ENCODE measurements around the gene RGS10.
A peak's percentile ranks its signal among the peaks of the same experiment; 100 is the strongest.

Gene RGS10

GRCh38 chr10:119521443-119522204, 20.9 kb downstream of the RGS10 start:
- no peak for TF ChIP-seq CTCF (IDR thresholded peaks at IDR 0.05; ENCODE audit: borderline replicate concordance, insufficient read depth, low read depth, low read length)

GRCh38 chr10:119520283-119520682, 22.2 kb downstream of the RGS10 start:
- no peak overlapping the region for H3K4me3 ChIP-seq (ENCODE audit: low read depth, low read length)
- TF ChIP-seq CTCF (IDR thresholded peaks at IDR 0.05; ENCODE audit: borderline replicate concordance, insufficient read depth, low read depth, low read length): no peak

More at GRCh38 chr10:119521443-119522204, 20.9 kb downstream of the RGS10 start:
- no peak overlapping the region for H3K4me3 ChIP-seq (ENCODE audit: low read depth, low read length)

GRCh38 chr10:119518936-119519335, 23.6 kb downstream of the RGS10 start:
- TF ChIP-seq CTCF (IDR thresholded peaks at IDR 0.05; ENCODE audit: borderline replicate concordance, insufficient read depth, low read depth, low read length): no peak
- no peak overlapping the region for H3K4me3 ChIP-seq (ENCODE audit: low read depth, low read length)

- TF ChIP-seq CTCF (IDR thresholded peaks at IDR 0.05; ENCODE audit: borderline replicate concordance, insufficient read depth, low read depth, low read length): no peak
- peak overlapping the region; percentile 23 for H3K4me3 ChIP-seq (ENCODE audit: low read depth, low read length)
These were observed 24.3 kb downstream of the RGS10 start for GRCh38 chr10:119518176-119518575.

- H3K4me3 ChIP-seq (ENCODE audit: low read depth, low read length): peak overlapping the region; percentile 27
- TF ChIP-seq CTCF (IDR thresholded peaks at IDR 0.05; ENCODE audit: borderline replicate concordance, insufficient read depth, low read depth, low read length): no peak
These were observed 25.0 kb downstream of the RGS10 start for GRCh38 chr10:119517235-119518141.

- no peak for TF ChIP-seq CTCF (IDR thresholded peaks at IDR 0.05; ENCODE audit: borderline replicate concordance, insufficient read depth, low read depth, low read length)
- H3K4me3 ChIP-seq (ENCODE audit: low read depth, low read length): peak overlapping the region; percentile 28
These were observed 25.9 kb downstream of the RGS10 start for GRCh38 chr10:119516381-119517234.
